GM12801 (cell line): ENCODE results near the gene CPEB4.

Experiments used
- CTCF ChIP-seq: IDR thresholded peaks from one replicate; pipeline ENCODE4 v1.5.1; 2011; ENCODE audit warnings: control low read depth; ENCODE audit not compliant: insufficient read length; ENCODE audit errors: extremely low read depth

The CPEB4 gene

GRCh38 chr5:173855995-173856656 is 32.0 kb upstream of the CPEB4 start:
- TF ChIP-seq CTCF, result no peak

GRCh38 chr5:173857234-173857633 is 30.9 kb upstream of the CPEB4 start:
- TF ChIP-seq CTCF, result no peak

GRCh38 chr5:173858021-173858669 is 30.0 kb upstream of the CPEB4 start:
- TF ChIP-seq CTCF, result no peak

- no peak for TF ChIP-seq CTCF
Measured at GRCh38 chr5:173858670-173859407, 29.3 kb upstream of the CPEB4 start.

- no peak for TF ChIP-seq CTCF
Measured at GRCh38 chr5:173859408-173860159, 28.6 kb upstream of the CPEB4 start.

GRCh38 chr5:173862047-173862477 is 26.1 kb upstream of the CPEB4 start:
- TF ChIP-seq CTCF, result no peak

GRCh38 chr5:173863359-173863758 is 24.8 kb upstream of the CPEB4 start:
- TF ChIP-seq CTCF, result no peak
